Measurements from ENCODE around the gene MYLK3.

DNA sequence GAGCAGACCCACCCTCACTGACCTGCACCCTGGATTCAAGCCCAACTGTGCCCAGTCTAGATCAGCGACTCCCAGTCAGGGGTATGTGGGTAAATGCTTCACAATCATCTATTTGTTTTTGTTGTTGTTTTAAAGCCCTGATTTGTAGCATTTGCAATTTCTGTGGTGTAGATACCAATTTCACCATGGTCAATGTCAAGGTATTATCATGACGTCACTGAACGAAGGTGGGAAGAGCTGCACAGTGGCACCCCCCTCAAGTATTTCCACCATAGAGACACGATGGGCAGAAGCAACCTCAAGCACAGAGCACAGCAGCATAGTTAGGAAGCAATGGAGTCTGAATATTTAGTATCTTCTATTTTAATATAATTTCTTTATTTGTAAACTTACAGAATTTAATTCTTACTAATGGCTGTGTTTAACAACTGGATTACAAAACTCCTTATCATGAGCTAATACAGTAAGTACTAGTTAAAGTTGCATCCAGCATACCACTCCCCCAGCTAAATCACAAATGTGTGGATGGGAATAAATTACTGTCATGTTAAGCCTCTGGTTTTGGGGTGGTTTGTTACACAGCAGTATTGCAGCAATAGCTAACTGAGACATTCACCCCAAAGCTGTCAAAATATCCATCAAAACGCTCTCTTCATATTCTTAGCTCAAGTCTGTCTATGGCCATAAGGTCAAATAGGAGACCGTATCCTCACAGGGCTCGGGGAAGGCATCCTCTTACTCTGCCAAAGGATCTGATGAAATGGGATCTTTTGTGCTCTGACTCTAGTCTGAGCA lies 33.1 kb downstream of the MYLK3 start:
- TF ChIP-seq, protein P1, sequence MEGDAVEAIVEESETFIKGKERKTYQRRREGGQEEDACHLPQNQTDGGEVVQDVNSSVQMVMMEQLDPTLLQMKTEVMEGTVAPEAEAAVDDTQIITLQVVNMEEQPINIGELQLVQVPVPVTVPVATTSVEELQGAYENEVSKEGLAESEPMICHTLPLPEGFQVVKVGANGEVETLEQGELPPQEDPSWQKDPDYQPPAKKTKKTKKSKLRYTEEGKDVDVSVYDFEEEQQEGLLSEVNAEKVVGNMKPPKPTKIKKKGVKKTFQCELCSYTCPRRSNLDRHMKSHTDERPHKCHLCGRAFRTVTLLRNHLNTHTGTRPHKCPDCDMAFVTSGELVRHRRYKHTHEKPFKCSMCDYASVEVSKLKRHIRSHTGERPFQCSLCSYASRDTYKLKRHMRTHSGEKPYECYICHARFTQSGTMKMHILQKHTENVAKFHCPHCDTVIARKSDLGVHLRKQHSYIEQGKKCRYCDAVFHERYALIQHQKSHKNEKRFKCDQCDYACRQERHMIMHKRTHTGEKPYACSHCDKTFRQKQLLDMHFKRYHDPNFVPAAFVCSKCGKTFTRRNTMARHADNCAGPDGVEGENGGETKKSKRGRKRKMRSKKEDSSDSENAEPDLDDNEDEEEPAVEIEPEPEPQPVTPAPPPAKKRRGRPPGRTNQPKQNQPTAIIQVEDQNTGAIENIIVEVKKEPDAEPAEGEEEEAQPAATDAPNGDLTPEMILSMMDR (IDR thresholded peaks at IDR 0.05): no peak
- TF ChIP-seq POLR2A (IDR thresholded peaks at IDR 0.05): no peak
